ENCODE results near the gene LIG1. TPM values are rescaled to one million over a fixed set of nuclear protein-coding genes. Genes with fewer than 3 reads are reported as not detected.

The LIG1 gene
- total and polyA plus RNA-seq, 9 donors = 12.3 to 36.2 (median 20.0) TPM

DNA sequence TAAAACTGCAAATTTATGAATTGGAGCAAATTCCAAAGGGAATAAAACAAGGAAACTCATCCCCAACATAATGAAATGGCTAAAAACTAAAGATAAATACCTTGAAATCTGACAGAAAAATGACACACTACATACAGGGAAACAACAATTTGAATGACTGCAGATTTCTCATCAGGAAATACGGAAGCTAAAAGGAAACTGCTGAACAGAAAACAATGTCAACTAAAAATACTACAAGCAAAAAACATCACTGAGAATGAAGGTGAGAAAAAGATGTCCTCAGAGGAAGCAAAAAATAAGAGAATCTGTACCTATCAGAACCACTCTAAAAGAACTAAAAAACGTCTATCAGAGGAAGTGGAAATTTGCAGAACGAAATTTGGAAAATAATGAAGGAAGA, 39.9 kb upstream of the LIG1 start:
- Histone ChIP-seq H3K4me3 (no peak overlapping the region), H3K4me1 (ENCODE audit: insufficient read depth) (no peaks in the 10 kb centered on the region), H3K36me3 (no peaks in the 10 kb centered on the region), H3K27ac (no peak overlapping the region), H3K27me3 (no peaks in the 10 kb centered on the region), H3K9me3 (no peaks in the 10 kb centered on the region)
- intact Hi-C loops (cut with DNase I) = no loop called here
- WGBS, 3 donors = 63 to 68% (median 65%) methylated on average over 3 of the region's 3 CpGs
- TF ChIP-seq POLR2A (IDR thresholded peaks at IDR 0.05) (no peak), EP300 (IDR thresholded peaks at IDR 0.05) (no peak)
- TF ChIP-seq, protein P1, sequence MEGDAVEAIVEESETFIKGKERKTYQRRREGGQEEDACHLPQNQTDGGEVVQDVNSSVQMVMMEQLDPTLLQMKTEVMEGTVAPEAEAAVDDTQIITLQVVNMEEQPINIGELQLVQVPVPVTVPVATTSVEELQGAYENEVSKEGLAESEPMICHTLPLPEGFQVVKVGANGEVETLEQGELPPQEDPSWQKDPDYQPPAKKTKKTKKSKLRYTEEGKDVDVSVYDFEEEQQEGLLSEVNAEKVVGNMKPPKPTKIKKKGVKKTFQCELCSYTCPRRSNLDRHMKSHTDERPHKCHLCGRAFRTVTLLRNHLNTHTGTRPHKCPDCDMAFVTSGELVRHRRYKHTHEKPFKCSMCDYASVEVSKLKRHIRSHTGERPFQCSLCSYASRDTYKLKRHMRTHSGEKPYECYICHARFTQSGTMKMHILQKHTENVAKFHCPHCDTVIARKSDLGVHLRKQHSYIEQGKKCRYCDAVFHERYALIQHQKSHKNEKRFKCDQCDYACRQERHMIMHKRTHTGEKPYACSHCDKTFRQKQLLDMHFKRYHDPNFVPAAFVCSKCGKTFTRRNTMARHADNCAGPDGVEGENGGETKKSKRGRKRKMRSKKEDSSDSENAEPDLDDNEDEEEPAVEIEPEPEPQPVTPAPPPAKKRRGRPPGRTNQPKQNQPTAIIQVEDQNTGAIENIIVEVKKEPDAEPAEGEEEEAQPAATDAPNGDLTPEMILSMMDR (IDR thresholded peaks at IDR 0.05) = no peak
- no peak for DNase-seq

DNA sequence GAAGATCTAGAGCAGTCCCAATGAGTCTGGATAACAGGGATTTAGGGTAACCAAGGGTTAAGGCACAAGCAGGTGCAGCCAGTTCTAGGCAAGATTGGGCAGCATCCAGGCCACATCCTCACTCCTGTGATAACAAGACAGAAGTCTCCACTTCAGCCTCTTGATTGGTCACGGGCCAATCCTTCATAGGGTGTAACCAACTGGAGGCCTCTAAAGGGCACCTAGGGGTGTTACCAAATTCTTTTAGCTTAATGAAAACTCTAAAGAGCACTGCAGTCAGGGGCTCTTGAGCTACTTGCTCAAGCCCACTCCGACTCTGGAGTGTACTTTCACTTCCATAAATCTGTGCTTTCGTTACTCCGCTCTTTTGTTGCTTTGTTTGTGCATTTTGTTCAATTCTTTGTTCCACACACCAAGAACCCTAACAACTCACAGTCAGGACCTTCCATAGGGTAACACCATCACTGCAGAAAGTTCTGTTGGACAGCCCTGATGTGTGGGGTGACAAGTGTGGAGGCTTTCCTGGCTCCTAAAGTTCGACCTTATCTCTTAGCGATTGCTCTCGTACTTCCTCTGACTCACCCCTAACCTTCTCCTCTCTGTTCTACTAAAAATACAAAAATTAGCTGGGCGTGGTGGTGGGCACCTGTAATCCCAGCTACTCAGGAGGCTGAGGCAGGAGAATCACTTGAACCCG, 36.4 kb upstream of the LIG1 start:
- Histone ChIP-seq H3K9me3 (no peaks in the 10 kb centered on the region), H3K27me3 (no peaks in the 10 kb centered on the region), H3K4me1 (ENCODE audit: insufficient read depth) (peaks cover 3% of the 10 kb centered on the region), H3K27ac (no peak overlapping the region), H3K36me3 (no peaks in the 10 kb centered on the region), H3K4me3 (no peak overlapping the region)
- TF ChIP-seq, protein P1 (IDR thresholded peaks at IDR 0.05) = no peak
- no peak for TF ChIP-seq EP300 (IDR thresholded peaks at IDR 0.05)
- TF ChIP-seq POLR2A (IDR thresholded peaks at IDR 0.05) = no peak
- DNase-seq = no peak
- intact Hi-C loops (cut with DNase I) = no loop called here
- WGBS, 3 donors = 80 to 87% (median 86%) methylated on average over 9 of the region's 9 CpGs

DNA sequence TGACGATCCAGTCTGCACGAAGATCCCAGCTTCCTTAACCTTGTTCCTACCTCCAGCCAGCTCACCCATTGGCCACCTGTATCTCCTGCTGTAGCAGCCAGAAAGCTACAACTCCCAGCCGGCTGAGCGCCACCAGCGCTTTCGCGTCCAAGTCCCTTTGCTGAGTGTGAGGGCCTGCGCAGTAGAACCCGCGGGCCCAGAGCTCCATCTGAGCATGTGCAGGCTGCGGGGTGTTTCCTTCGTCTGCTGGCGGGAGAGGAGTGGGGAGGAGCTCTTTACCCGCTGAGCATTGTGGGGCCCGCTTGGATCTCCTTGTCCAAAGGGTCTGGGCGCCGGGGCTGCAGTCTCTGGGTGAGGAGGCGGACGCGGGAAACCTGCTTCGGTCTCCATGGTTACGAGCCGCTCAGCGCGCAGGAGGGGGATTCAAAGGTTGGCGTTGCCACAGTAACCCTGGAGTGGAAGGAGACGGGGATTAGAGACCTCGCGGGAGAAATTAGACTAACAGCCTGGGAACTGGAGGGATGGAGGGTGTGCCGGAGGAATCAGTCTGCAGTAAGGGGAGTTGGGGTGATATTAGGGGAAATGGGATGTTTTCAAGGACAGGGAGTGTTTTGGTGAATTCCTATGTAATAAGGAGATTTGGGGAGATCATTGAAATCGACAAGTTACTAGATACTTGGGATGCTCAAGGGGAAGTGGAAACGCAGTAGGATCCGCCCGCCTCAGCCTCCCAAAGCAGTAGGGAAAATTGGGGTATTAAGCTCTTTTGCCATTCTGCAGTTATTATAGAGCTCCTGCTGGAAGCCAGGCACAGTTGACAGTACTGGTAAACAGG, 33.9 kb upstream of the LIG1 start:
- Histone ChIP-seq H3K4me3 (peak overlapping the region; percentile 63), H3K36me3 (no peaks in the 10 kb centered on the region), H3K4me1 (ENCODE audit: insufficient read depth) (peaks cover 3% of the 10 kb centered on the region), H3K9me3 (no peaks in the 10 kb centered on the region), H3K27ac (peak overlapping the region in 1 of 2 donors; percentile 35), H3K27me3 (no peaks in the 10 kb centered on the region)
- no peak for TF ChIP-seq EP300 (IDR thresholded peaks at IDR 0.05)
- TF ChIP-seq POLR2A (IDR thresholded peaks at IDR 0.05) = no peak
- TF ChIP-seq, protein P1 (IDR thresholded peaks at IDR 0.05) = no peak
- DNase-seq = peak; percentile 87 to 93 (median 90)
- WGBS, 3 donors = 0 to 1% (median 0%) methylated on average over 34 of the region's 34 CpGs
- intact Hi-C loops (cut with DNase I) = no loop called here

DNA sequence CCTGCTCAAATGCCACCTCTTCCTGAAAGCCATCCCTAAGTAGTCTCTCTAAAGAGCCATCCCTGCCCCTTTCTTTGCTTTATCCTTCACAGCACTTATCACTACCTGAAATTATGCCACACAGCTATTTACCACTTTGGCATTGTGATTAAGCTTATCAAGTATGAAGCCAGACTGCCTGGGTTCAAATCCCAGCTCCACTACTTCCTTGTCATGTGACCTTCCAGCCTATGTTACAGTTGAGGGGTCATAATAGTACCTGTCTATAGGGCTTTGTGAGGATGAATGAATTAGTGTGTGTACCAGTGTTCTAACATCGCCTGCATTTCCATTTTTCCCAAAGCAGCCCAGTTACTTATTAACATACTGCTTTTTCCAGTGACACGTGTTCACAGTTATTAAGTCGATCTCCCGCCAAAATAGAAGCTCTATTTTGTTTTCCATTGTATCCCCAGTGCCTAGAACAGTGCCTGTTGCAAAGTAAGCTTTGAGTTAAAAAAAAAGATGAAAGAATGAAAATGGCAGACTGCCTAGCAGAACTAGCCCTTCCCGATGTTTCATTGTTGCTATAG, 33.2 kb upstream of the LIG1 start:
- Histone ChIP-seq H3K27ac (peak overlapping the region in 1 of 2 donors; percentile 35), H3K4me1 (ENCODE audit: insufficient read depth) (peaks cover 3% of the 10 kb centered on the region), H3K27me3 (no peaks in the 10 kb centered on the region), H3K36me3 (no peaks in the 10 kb centered on the region), H3K9me3 (no peaks in the 10 kb centered on the region), H3K4me3 (peak overlapping the region; percentile 63)
- DNase-seq = no peak
- intact Hi-C loops (cut with DNase I) = no loop called here
- 4 to 17% (median 6%) methylated on average over 5 of the region's 5 CpGs for WGBS, 3 donors
- TF ChIP-seq, protein P1 (IDR thresholded peaks at IDR 0.05) = no peak
- TF ChIP-seq EP300 (IDR thresholded peaks at IDR 0.05) (no peak), POLR2A (IDR thresholded peaks at IDR 0.05) (no peak)

All from ovary (tissue), 9 donors.